GM12874 (cell line): ENCODE measurements around the gene EHBP1.

Experiments used
- CTCF ChIP-seq: IDR thresholded peaks from 2 replicates; pipeline ENCODE4 v1.5.1; 2011; ENCODE audit warnings: low read depth, mild to moderate bottlenecking, control low read depth, low read length, moderate library complexity; ENCODE audit not compliant: insufficient read depth

EHBP1 gene

GRCh38 chr2:63058921-63059792 is 353.6 kb downstream of the EHBP1 start:
- no peak for TF ChIP-seq CTCF

DNA sequence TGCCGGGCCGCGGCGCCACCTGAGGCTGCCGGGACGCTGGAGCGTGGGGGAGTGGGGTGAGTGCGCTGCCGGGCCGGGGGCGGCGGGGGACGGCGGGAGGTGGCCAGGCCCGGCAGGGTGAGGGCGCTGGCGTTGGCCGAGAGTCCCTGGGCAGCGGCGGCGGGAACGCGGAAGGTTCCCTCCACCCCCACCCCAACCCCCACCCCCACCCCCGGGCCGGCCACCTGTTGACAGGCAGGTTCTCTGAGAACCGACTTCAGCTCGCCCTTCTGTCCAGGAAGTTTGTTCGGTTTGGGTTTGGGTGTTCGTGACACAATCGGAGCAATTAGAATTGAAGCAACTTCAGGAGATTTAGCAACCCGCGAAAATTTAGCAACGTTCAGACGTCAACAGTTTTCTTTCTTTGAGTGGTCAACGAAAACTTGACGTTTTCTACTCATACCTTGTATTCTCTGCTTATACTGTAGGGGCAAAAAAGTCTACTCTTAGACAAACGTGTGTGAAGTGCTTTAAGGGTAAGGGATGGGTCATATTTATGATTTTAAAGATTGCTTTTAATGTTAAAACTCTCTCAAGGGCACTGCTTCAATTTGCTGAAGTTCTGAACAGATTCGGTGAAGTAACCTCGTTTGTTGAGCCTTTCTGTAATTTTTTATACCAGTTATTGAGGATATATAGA is 354.4 kb downstream of the EHBP1 start:
- no peak for TF ChIP-seq CTCF

GRCh38 chr2:63060472-63060991 is 355.0 kb downstream of the EHBP1 start:
- no peak for TF ChIP-seq CTCF

GRCh38 chr2:63064197-63064596 is 358.7 kb downstream of the EHBP1 start:
- TF ChIP-seq CTCF, result no peak

GRCh38 chr2:63064661-63065060 is 359.1 kb downstream of the EHBP1 start:
- TF ChIP-seq CTCF, result no peak

DNA sequence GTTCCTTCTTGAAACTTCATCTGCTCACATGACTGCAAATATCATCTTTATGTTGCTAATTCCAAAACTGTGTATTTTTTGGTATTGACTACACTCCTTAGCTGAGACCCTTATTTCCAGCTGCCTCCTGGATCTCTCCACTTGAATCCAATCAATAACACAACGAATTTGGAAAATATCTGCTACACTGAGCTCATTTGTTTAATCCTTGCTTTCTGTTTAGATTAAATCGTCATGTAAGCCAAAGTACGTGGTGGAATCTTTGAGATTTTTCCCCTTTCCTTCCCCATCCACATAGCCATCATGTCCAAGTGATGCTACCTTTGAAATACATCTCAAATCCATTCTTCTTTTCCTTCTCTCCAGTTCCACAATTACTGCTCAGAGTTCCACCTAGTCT is 360.8 kb downstream of the EHBP1 start:
- TF ChIP-seq CTCF, result no peak

DNA sequence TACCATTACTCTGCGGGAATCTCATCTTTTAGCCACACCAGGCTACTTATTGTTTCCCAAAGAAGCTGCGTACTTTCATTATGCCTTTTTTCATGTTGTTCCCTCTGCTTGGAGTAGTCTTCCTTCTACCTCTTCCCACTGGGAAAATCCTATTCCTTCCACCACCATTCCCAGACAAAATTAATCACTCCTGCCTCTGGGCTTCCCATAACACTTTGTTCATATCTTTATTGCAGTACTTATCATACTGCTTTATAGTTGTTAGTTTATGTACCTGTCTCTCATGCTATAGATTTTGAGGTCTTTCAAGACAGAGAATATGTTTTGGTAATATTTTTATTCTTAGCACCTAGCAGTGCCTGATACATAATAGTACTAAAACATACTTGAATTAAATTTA is 361.3 kb downstream of the EHBP1 start:
- no peak for TF ChIP-seq CTCF
